ENCODE results near the gene DCLK1. TPM values are rescaled to one million over a fixed set of nuclear protein-coding genes. Genes with fewer than 3 reads are reported as not detected.

The DCLK1 gene
- total RNA-seq, 3 donors from 2014 or later, result not detected

GRCh38 chr13:35833031-35833430, 298.2 kb downstream of the DCLK1 start:
- no peak overlapping the region for H3K4me3 Mint-ChIP-seq
- H3K4me1 Mint-ChIP-seq (ENCODE audit: low read depth), result no peaks in the 10 kb centered on the region
- no peak for DNase-seq
- no peaks in the 10 kb centered on the region for H3K27me3 Mint-ChIP-seq (ENCODE audit: low read depth)
- H3K9me3 Mint-ChIP-seq, result peaks cover 3% of the 10 kb centered on the region
- H3K36me3 Mint-ChIP-seq (ENCODE audit: insufficient read depth), result no peaks in the 10 kb centered on the region
- no peak for ATAC-seq

DNA sequence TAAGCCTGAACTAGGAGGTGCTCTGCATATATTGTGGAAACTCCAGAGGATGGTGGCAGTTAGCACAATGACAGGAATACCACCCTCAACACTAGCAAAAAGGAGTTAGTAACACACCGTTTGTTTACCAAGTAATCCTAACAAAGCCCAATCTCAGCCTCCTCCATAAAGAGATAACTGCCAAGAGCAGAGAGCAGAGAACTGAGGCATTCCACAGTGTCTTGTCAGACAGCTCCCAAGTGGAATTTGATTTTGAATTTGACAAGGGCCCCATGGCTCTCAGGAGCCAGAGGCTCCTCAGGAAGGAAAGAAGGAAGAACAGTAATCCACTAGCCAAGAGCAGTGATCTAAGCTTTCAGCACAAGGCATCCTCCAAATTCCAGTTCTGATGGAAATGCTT, 298.6 kb downstream of the DCLK1 start:
- ATAC-seq, result no peak

DNA sequence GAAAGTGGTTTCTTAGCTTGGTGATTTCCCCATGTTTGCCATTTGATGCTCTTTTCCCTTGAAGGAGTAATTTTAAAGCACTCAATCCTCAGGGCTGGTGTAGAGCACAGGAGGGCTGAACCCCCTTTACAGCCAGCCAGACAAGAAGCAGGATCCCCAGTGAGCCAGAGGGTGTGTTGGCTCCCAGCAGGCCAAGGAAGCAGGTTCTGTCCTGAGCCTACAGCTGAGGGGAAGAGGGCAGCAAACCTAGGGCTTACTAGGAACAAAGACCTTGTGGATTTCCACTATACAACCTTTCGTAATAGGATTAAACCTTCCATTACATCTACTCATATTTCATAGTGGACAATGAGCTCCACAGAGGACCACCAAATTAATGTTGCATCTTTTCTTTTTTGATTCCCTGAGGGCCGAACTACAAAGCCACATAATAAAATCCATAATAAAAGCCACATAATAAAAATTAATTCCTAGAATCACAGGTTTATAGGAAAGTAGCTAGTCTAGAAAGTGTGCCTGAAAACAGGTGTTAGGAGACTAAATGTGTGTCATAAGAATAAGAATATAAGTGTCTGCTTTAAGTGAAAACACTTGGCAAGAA, 300.2 kb downstream of the DCLK1 start:
- Mint-ChIP-seq H3K4me1 (ENCODE audit: low read depth) (no peaks in the 10 kb centered on the region), H3K27me3 (ENCODE audit: low read depth) (no peaks in the 10 kb centered on the region), H3K9me3 (peaks cover 3% of the 10 kb centered on the region), H3K36me3 (ENCODE audit: insufficient read depth) (no peaks in the 10 kb centered on the region), H3K4me3 (no peak overlapping the region)
- ATAC-seq, result no peak
- no peak for DNase-seq

More for the DNA sequence above, 298.6 kb downstream of the DCLK1 start:
- no peak for DNase-seq
- H3K4me1 Mint-ChIP-seq (ENCODE audit: low read depth), result no peaks in the 10 kb centered on the region
- H3K27me3 Mint-ChIP-seq (ENCODE audit: low read depth), result no peaks in the 10 kb centered on the region
- H3K36me3 Mint-ChIP-seq (ENCODE audit: insufficient read depth), result no peaks in the 10 kb centered on the region
- H3K4me3 Mint-ChIP-seq, result no peak overlapping the region
- H3K9me3 Mint-ChIP-seq, result peaks cover 3% of the 10 kb centered on the region

- DNase-seq (no peak), ATAC-seq (no peak)
- Mint-ChIP-seq H3K27me3 (ENCODE audit: low read depth) (no peaks in the 10 kb centered on the region), H3K36me3 (ENCODE audit: insufficient read depth) (no peaks in the 10 kb centered on the region), H3K9me3 (peaks cover 3% of the 10 kb centered on the region), H3K4me3 (no peak overlapping the region), H3K4me1 (ENCODE audit: low read depth) (no peaks in the 10 kb centered on the region)
Measured at GRCh38 chr13:35826626-35827254, 304.4 kb downstream of the DCLK1 start.

GRCh38 chr13:35824825-35825224, 306.4 kb downstream of the DCLK1 start:
- no peak overlapping the region for H3K4me3 Mint-ChIP-seq
- no peaks in the 10 kb centered on the region for H3K36me3 Mint-ChIP-seq (ENCODE audit: insufficient read depth)
- DNase-seq (no peak), ATAC-seq (no peak)
- H3K27me3 Mint-ChIP-seq (ENCODE audit: low read depth), result no peaks in the 10 kb centered on the region
- peaks cover 2% of the 10 kb centered on the region for H3K9me3 Mint-ChIP-seq
- no peaks in the 10 kb centered on the region for H3K4me1 Mint-ChIP-seq (ENCODE audit: low read depth)

GRCh38 chr13:35824395-35824794, 306.8 kb downstream of the DCLK1 start:
- no peak for DNase-seq
- no peaks in the 10 kb centered on the region for H3K4me1 Mint-ChIP-seq (ENCODE audit: low read depth)
- ATAC-seq, result no peak
- no peaks in the 10 kb centered on the region for H3K27me3 Mint-ChIP-seq (ENCODE audit: low read depth)
- H3K36me3 Mint-ChIP-seq (ENCODE audit: insufficient read depth), result no peaks in the 10 kb centered on the region
- H3K4me3 Mint-ChIP-seq, result no peak overlapping the region
- H3K9me3 Mint-ChIP-seq, result no peaks in the 10 kb centered on the region

- H3K36me3 Mint-ChIP-seq (ENCODE audit: insufficient read depth), result no peaks in the 10 kb centered on the region
- ATAC-seq, result no peak
- H3K9me3 Mint-ChIP-seq, result no peaks in the 10 kb centered on the region
- H3K27me3 Mint-ChIP-seq (ENCODE audit: low read depth), result no peaks in the 10 kb centered on the region
- no peaks in the 10 kb centered on the region for H3K4me1 Mint-ChIP-seq (ENCODE audit: low read depth)
- no peak overlapping the region for H3K4me3 Mint-ChIP-seq
- DNase-seq, result no peak
Measured at GRCh38 chr13:35822666-35823065, 308.5 kb downstream of the DCLK1 start.

DNA sequence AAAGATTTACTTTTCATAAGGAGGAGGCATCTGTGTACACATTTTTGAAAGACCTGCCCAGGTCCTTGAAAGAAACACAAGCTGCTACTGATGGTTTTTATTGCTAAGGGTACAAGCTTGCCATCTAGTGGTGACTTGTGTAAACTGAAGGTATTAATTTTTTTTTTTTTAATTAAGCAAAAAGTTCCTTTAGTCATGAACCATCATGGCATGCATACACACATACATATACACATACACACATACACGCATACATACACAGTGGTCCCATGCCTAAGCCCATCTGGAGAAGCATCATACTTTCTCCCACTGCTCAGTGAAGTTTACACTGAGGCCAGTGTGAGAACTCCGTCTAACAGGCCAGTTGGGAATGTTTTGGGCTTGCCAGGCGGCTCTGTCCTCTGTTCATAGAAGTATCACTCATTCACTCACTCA, 312.5 kb downstream of the DCLK1 start:
- H3K27me3 Mint-ChIP-seq (ENCODE audit: low read depth), result no peaks in the 10 kb centered on the region
- H3K36me3 Mint-ChIP-seq (ENCODE audit: insufficient read depth), result no peaks in the 10 kb centered on the region
- DNase-seq, result no peak
- no peaks in the 10 kb centered on the region for H3K4me1 Mint-ChIP-seq (ENCODE audit: low read depth)
- no peak overlapping the region for H3K4me3 Mint-ChIP-seq
- no peak for ATAC-seq
- H3K9me3 Mint-ChIP-seq, result no peaks in the 10 kb centered on the region

GRCh38 chr13:35817642-35818607, 313.3 kb downstream of the DCLK1 start:
- no peak for ATAC-seq
- Mint-ChIP-seq H3K9me3 (no peaks in the 10 kb centered on the region), H3K4me3 (no peak overlapping the region), H3K27me3 (ENCODE audit: low read depth) (no peaks in the 10 kb centered on the region), H3K4me1 (ENCODE audit: low read depth) (no peaks in the 10 kb centered on the region), H3K36me3 (ENCODE audit: insufficient read depth) (no peaks in the 10 kb centered on the region)
- DNase-seq, result no peak

GRCh38 chr13:35814605-35815011, 316.6 kb downstream of the DCLK1 start:
- Mint-ChIP-seq H3K27me3 (ENCODE audit: low read depth) (no peaks in the 10 kb centered on the region), H3K4me1 (ENCODE audit: low read depth) (no peaks in the 10 kb centered on the region), H3K9me3 (no peaks in the 10 kb centered on the region), H3K36me3 (ENCODE audit: insufficient read depth) (no peaks in the 10 kb centered on the region), H3K4me3 (no peak overlapping the region)
- ATAC-seq (no peak), DNase-seq (no peak)

DNA sequence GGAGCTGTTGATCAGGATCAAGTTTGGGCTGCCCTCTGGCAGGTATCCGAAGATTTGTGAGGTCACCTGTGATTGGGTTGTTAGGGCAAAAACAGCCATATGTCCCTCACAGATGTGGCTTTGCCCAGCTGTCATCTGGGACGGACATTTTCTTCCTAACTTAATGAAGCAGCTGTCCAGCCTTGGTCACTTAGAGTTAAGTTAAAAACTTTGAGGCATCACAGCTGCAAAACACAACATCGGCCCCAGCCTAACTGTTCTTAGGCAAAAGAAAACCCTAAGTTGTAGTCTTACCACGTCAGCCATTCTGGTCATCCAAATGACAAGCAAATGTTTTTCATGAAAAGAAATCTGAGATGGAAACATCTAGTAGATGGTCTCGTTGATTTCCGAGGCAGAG, 318.4 kb downstream of the DCLK1 start:
- Mint-ChIP-seq H3K27me3 (ENCODE audit: low read depth) (no peaks in the 10 kb centered on the region), H3K36me3 (ENCODE audit: insufficient read depth) (no peaks in the 10 kb centered on the region), H3K9me3 (no peaks in the 10 kb centered on the region), H3K4me1 (ENCODE audit: low read depth) (no peaks in the 10 kb centered on the region), H3K4me3 (no peak overlapping the region)
- no peak for ATAC-seq
- DNase-seq, result no peak

- H3K36me3 Mint-ChIP-seq (ENCODE audit: insufficient read depth), result no peaks in the 10 kb centered on the region
- no peak for ATAC-seq
Measured at GRCh38 chr13:35810321-35810720, 320.9 kb downstream of the DCLK1 start.

GRCh38 chr13:35808846-35809245, 322.3 kb downstream of the DCLK1 start:
- no peak for ATAC-seq
- no peak for DNase-seq
- H3K4me3 Mint-ChIP-seq, result no peak overlapping the region
- no peaks in the 10 kb centered on the region for H3K9me3 Mint-ChIP-seq
- no peaks in the 10 kb centered on the region for H3K36me3 Mint-ChIP-seq (ENCODE audit: insufficient read depth)
- no peaks in the 10 kb centered on the region for H3K27me3 Mint-ChIP-seq (ENCODE audit: low read depth)
- H3K4me1 Mint-ChIP-seq (ENCODE audit: low read depth), result no peaks in the 10 kb centered on the region

More at GRCh38 chr13:35810321-35810720, 320.9 kb downstream of the DCLK1 start:
- H3K4me3 Mint-ChIP-seq, result no peak overlapping the region
- H3K9me3 Mint-ChIP-seq, result no peaks in the 10 kb centered on the region
- no peak for DNase-seq
- no peaks in the 10 kb centered on the region for H3K4me1 Mint-ChIP-seq (ENCODE audit: low read depth)
- H3K27me3 Mint-ChIP-seq (ENCODE audit: low read depth), result no peaks in the 10 kb centered on the region

GRCh38 chr13:35804901-35805300, 326.3 kb downstream of the DCLK1 start:
- H3K4me3 Mint-ChIP-seq, result no peak overlapping the region
- no peaks in the 10 kb centered on the region for H3K36me3 Mint-ChIP-seq (ENCODE audit: insufficient read depth)
- ATAC-seq (no peak), DNase-seq (no peak)
- H3K9me3 Mint-ChIP-seq, result no peaks in the 10 kb centered on the region
- H3K27me3 Mint-ChIP-seq (ENCODE audit: low read depth), result no peaks in the 10 kb centered on the region
- H3K4me1 Mint-ChIP-seq (ENCODE audit: low read depth), result no peaks in the 10 kb centered on the region

Data from activated T-cell treated with anti-CD3 and anti-CD28 coated beads, Interleukin-2, amount 50 U/mL, for 4 hours (primary cell).